Melanocyte of skin (primary cell): ENCODE data around the gene GSTK1. TPM values are rescaled to one million over a fixed set of nuclear protein-coding genes. Genes with fewer than 3 reads are reported as not detected.

Experiments
- small RNA-seq, 2 donors: library from RNA; depleted of rRNA; stranded (forward); fragments of <200 nt; gene quantifications; one replicate each; pipeline ENCODE3, GENCODE V24; 2012
- total RNA-seq, 2 donors: library from RNA; depleted of rRNA; stranded (reverse); fragments of >200 nt; gene quantifications; 2 replicates each; pipeline ENCODE4 v1.2.3, GENCODE V29; 2012

Gene GSTK1
- 10 to 100 TPM; 88.9 to 90.9 TPM for total RNA-seq

DNA sequence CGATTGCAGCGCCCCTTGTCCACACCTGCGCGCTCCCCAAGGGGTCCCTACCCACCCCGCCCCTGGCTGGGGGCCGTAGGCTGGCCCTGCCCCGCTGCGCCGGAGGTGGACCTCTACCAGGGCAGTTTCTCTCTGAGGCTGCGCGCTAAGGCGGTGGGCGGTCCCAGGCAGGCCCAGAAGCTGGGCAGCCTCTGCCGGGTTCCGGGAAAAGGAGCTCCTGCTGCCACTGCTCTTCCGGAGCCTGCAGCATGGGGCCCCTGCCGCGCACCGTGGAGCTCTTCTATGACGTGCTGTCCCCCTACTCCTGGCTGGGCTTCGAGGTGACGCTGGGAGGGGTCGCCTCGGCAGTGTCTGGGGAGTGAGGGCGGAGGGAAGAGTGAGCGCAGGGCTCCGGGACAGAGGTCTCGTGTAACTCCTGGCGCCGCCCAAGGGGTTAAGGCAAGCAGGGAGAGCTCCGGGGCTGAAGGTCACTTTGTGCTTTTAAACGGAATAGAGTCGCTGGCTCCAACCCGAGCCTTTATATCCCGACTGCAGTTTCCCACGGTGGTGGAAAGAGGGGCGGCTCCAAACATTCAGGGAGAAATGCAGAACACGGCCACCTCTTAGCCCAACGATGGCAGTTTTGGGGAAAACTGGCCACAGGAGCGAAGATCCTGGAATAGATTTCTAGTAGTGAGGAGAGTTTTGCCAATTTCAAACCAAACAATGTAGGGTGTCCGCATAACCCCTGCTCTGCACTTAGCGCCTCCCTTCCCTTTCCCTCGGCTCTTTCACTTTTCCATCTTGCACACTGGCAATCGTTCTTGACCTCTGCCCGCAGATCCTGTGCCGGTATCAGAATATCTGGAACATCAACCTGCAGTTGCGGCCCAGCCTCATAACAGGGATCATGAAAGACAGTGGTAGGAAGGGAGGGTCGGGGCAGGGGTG lies at the start of gene GSTK1:
Gene GSTK1 (plus strand): TSS at position 176 of the 930 bp plus-strand sequence. CDS start 73 bp downstream, at position 249.

DNA sequence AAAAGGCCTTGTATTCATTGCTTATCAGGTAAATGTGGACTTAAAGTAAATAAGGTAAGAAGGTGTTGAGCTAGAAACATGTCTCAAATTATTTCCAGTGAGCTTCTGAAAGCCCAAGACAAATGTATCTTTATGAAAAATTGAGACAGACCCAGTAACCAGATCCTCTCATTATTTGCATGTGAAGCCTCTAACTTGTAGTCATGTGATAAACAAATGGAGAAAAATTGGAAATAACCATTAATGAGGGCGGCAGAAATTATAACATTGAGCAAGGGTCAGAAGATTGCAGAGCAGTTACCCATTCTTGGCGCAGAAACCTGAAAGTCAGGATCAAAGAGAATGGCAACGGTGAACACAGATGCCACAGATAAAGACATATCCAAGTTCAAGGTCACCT lies 41.5 kb upstream of the GSTK1 start, which contains the start of gene TAS2R40:
Gene TAS2R40 (plus strand): TSS at position 301 of the 400 bp plus-strand sequence. CDS start 42 bp downstream, at position 343.

DNA sequence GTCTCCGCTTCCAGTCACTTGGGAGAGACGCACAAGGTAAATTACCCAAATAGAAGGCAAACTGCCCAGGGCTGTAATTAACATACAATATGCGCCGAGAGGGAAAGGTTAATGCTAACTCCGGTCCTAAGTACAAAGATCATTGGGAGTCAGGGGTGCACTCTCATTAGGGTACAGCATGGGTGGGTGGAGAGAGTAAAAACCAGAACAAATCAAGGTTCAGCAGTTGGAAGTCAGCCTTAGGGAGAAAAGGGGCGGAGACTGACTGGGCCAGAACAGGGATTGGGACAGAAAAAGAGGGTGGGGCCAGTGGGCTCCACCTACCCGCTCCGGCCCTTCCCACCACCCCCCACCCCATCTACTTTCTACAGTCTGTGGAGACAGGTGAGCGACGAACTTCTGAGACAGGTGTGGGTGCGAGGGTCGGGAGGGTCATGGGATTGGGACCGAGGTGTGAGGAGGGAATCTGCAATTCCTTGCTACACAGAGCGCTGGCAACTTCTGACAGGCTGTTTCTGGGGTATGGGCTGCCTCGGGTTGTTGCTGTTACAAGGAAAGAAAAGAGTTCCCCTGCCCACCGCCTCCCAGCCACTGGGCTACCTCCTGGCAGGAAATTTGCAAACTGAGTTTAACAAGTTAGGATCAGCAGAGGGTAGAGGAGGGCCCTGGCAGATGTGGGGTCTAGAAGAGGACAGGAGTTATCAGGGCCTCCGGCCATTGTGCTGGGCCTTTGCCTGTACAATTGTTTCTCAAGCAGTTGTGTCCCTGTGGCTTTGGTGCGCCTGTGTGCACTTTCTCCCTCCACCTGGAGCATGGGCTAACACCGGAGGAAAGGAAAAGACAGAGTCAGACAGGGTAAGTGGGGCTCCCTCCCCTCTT lies 21.6 kb downstream of the GSTK1 start, which contains the start of gene TMEM139:
Gene TMEM139 (plus strand): TSS at position 368 of the 879 bp plus-strand sequence. CDS start 1,000 bp downstream, outside the sequence.

DNA sequence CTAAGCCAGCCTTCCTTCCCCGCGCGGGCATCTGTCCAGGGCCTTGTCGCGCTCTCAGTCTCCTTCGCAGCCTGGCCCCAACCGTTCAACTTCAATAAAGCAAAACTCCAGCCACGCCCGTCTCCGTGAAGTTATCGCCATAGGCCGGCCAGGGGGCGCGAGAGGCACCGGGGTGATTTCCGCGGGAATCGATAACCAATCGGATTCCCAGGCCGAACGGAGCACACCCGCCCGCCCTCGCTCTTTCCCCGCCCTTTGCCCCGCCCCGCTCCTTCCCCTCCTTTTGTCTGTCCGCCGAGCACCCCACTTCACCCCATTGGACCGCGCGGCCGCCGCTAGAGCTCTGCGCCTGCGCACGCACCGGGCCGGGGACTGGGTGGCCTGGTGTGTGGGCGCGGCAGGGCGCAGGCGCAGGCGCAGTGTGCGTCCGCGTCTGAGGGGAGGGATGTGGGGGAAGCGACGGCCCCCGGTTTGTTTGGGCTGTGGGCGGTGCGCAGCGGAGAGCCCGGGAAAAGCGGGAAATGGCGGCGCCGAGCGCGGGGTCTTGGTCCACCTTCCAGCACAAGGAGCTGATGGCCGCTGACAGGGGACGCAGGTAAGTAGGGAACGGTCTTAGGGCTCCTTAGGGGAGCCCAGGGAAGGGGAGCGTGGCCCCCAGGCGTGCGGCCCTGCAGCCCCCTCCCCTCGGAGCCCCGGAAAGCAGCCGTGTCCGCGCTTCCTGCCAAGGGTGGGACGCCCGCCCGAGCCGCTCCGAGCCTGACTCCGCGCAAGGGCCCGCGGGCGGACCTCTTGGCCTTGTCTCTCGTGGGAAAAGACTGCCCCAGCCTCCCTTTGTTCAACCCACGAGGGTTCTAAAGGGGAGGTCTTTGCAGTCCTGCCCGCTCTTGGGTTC lies 24.9 kb downstream of the GSTK1 start, which contains the start of gene CASP2:
Gene CASP2 (plus strand): TSS at position 417 of the 892 bp plus-strand sequence. CDS start 105 bp downstream, at position 522.

DNA sequence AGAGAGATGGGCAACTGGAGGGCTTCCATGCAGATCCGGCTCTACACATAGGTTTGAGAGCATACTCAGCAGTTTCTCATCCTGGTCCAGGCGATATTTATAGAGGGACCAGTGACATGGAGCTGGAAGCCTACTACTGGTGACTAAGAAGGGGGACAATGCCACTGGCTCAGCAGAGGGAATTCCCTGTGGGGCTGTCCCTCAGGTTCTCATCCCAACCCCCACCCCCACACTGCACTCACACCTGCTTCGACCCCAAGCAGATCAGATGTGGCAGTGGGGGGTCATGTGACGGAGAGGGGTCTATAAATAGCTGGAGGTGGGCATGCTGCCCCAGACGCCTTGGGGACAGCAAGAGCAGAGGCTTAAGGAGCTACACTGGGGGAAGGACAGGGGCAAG lies 52.5 kb downstream of the GSTK1 start, which contains the start of gene CLCN1:
Gene CLCN1 (plus strand): TSS at position 336 of the 400 bp plus-strand sequence. CDS start 102 bp downstream, outside the sequence.

Small RNA genes within 50 kb of the gene (small RNA-seq; reads per million reads assigned to genes)
- 0 reads per million in 2 donors for gene AC073342.3
- 0.04 to 0.17 reads per million in 2 donors for gene RN7SL481P
- gene RN7SL535P = 0 reads per million in 2 donors

Other genes starting within 250 kb of the GSTK1 start
- under 1 TPM in 1 of 2 donors, not detected in 1; 0.34 TPM for gene OR9A2, start 236.3 kb upstream of the GSTK1 start, total RNA-seq
- gene OR6V1, start 211.1 kb upstream of the GSTK1 start, total RNA-seq = not detected
- not detected for gene PIP, start 131.4 kb upstream of the GSTK1 start, total RNA-seq
- not detected for gene TAS2R39, start 80.0 kb upstream of the GSTK1 start, total RNA-seq
- not detected for gene TAS2R40, start 41.4 kb upstream of the GSTK1 start, total RNA-seq
- not detected for gene TMEM139, start 21.5 kb downstream of the GSTK1 start, total RNA-seq
- gene CASP2, start 24.9 kb downstream of the GSTK1 start, total RNA-seq = 10 to 100 TPM; 11.0 to 20.6 TPM
- not detected for gene CLCN1, start 52.7 kb downstream of the GSTK1 start, total RNA-seq
- gene FAM131B, start 99.3 kb downstream of the GSTK1 start, total RNA-seq = not detected
- 10 to 100 TPM; 10.7 to 18.3 TPM for gene ZYX, start 117.9 kb downstream of the GSTK1 start, total RNA-seq
- not detected for gene EPHA1, start 145.4 kb downstream of the GSTK1 start, total RNA-seq
- not detected for gene TAS2R60, start 180.0 kb downstream of the GSTK1 start, total RNA-seq
- gene TAS2R41, start 214.4 kb downstream of the GSTK1 start, total RNA-seq = not detected